B cell (primary cell): ENCODE measurements around the gene C6orf132. TPM values are rescaled to one million over a fixed set of nuclear protein-coding genes. Genes with fewer than 3 reads are reported as not detected.

ENCODE experiments used
- ATAC-seq: fragments of 200-7000 bp; cut with Tn5 transposase; one replicate; pipeline ENCODE4 v1.10.0; 2021; ENCODE audit warnings: low read depth, mild to moderate bottlenecking, moderate number of reproducible peaks, moderate library complexity
- CTCF ChIA-PET: fragments of 350-600 bp; sonication (Branson Sonifier 250); formaldehyde crosslinking; loops from one replicate; lab custom pipeline; 2021; ENCODE audit warnings: antibody characterized with exemption, inconsistent platforms; lab: Charles Lee
- POLR2A ChIA-PET: fragments of 350-600 bp; sonication (Branson Sonifier 250); formaldehyde crosslinking; loops from one replicate; lab custom pipeline; 2021; ENCODE audit warnings: antibody characterized with exemption; lab: Charles Lee
- DNase-seq: peaks from one replicate; pipeline ENCODE4 v3.0.0; 2013
- H2AFZ ChIP-seq: 2 replicates; pipeline ENCODE4 v1.6.1; 2012; ENCODE audit warnings: mild to moderate bottlenecking, low read depth, low read length; ENCODE audit not compliant: insufficient read depth, poor library complexity, severe bottlenecking
- H3K27ac ChIP-seq, 2 donors: 1 replicate in 1 of 2; 2 replicates in 1 of 2; pipeline ENCODE4 v1.5.1; 2012 to 2013; ENCODE audit warnings: low read length in 2 of 2, mild to moderate bottlenecking in 2 of 2, moderate library complexity in 1 of 2
- H3K27me3 ChIP-seq, 4 experiments: fragments of 200-600 bp in 1 of 4; sonication (generic) in 1 of 4; replicated peaks in 1 of 4; 1 replicate in 2 of 4; 2 replicates in 2 of 4; pipeline versions ENCODE4 v1.6.1 to v1.7.0; 2013 to 2016; ENCODE audit warnings: low read length in 3 of 4, mild to moderate bottlenecking in 2 of 4, mixed read lengths in 1 of 4, moderate library complexity in 1 of 4; ENCODE audit not compliant: insufficient read depth in 4 of 4, control insufficient read depth in 3 of 4; ENCODE audit errors: control extremely low read depth in 1 of 4
- H3K36me3 ChIP-seq, 2 experiments: replicated peaks in 1 of 2; 1 replicate in 1 of 2; 2 replicates in 1 of 2; pipeline versions ENCODE4 v1.6.1 to v1.7.1; 2013; ENCODE audit warnings: low read length in 1 of 2; ENCODE audit not compliant: insufficient read depth in 2 of 2, control insufficient read depth in 1 of 2; ENCODE audit errors: control extremely low read depth in 1 of 2, extremely low read depth in 1 of 2
- H3K4me1 ChIP-seq, 2 donors: fragments of 200-600 bp in 1 of 2; sonication (generic) in 1 of 2; 1 replicate in 1 of 2; 2 replicates in 1 of 2; pipeline versions ENCODE4 v1.5.1 to v1.6.1; 2013 to 2017; ENCODE audit warnings: low read length in 2 of 2; ENCODE audit not compliant: control insufficient read depth in 2 of 2, insufficient read depth in 2 of 2
- H3K4me2 ChIP-seq: replicated peaks from 2 replicates; pipeline ENCODE3; 2012; ENCODE audit warnings: mild to moderate bottlenecking, low read depth, low read length; ENCODE audit not compliant: poor library complexity, severe bottlenecking
- H3K4me3 ChIP-seq, 5 experiments: fragments of 200-600 bp in 1 of 5; sonication (generic) in 1 of 5; 1 replicate in 3 of 5; 2 replicates in 2 of 5; pipeline versions ENCODE4 v1.5.1 to v1.7.0; 2011 to 2016; ENCODE audit warnings: low read length in 4 of 5, mild to moderate bottlenecking in 4 of 5, low read depth in 2 of 5, control low read depth in 1 of 5, moderate library complexity in 1 of 5; ENCODE audit not compliant: insufficient read depth in 1 of 5; ENCODE audit errors: control extremely low read depth in 1 of 5, extremely low read depth in 1 of 5
- H3K79me2 ChIP-seq: fragments of 200-600 bp; sonication (generic); one replicate; pipeline ENCODE4 v1.6.0; 2016; ENCODE audit warnings: low read length; ENCODE audit not compliant: control insufficient read depth, insufficient read depth
- H3K9ac ChIP-seq: fragments of 200-600 bp; sonication (generic); 2 replicates; pipeline ENCODE4 v1.6.1; 2017; ENCODE audit warnings: mild to moderate bottlenecking, low read length, moderate library complexity
- H3K9me3 ChIP-seq, 3 donors: one replicate each; pipeline versions ENCODE4 v1.6.1 to v1.7.1; 2013; ENCODE audit warnings: low read length in 2 of 3; ENCODE audit not compliant: control insufficient read depth in 2 of 3, insufficient read depth in 1 of 3; ENCODE audit errors: control extremely low read depth in 1 of 3
- H4K20me1 ChIP-seq: 2 replicates; pipeline ENCODE4 v1.6.0; 2012; ENCODE audit warnings: mild to moderate bottlenecking, low read length; ENCODE audit not compliant: insufficient read depth, control insufficient read depth, poor library complexity, severe bottlenecking
- H3K27ac Mint-ChIP-seq: one replicate; pipeline ENCODE4 v1.8.0; 2021; ENCODE audit warnings: mixed read lengths
- H3K27me3 Mint-ChIP-seq: one replicate; pipeline ENCODE4 v1.8.0; 2021; ENCODE audit warnings: mixed read lengths
- H3K4me1 Mint-ChIP-seq: one replicate; pipeline ENCODE4 v1.8.0; 2021; ENCODE audit warnings: mixed read lengths
- H3K4me3 Mint-ChIP-seq: one replicate; pipeline ENCODE4 v1.8.0; 2021; ENCODE audit warnings: mixed read lengths
- H3K9me3 Mint-ChIP-seq: one replicate; pipeline ENCODE4 v1.8.0; 2022; ENCODE audit warnings: mixed read lengths; ENCODE audit not compliant: insufficient read depth
- EZH2 ChIP-seq: IDR thresholded peaks from 2 replicates; pipeline ENCODE4 v1.6.1; 2012; ENCODE audit warnings: borderline replicate concordance, low read depth, mild to moderate bottlenecking, moderate library complexity, low read length; ENCODE audit not compliant: insufficient read depth, poor library complexity, severe bottlenecking
- WGBS: methylation state at CpG from one replicate; pipeline ENCODE4 v1.1.5; 2013; ENCODE audit warnings: missing lambda C conversion rate; ENCODE audit not compliant: insufficient coverage; 5-methylcytosine and 5-hydroxymethylcytosine counted together
- intact Hi-C: fragments of 100-400 bp; cut with micrococcal nuclease; formaldehyde crosslinking; loops from one replicate; pipeline ENCODE4 v1.10.0; 2022
- polyA plus RNA-seq: library from polyadenylated mRNA; depleted of rRNA; stranded (reverse); fragments of >200 nt; gene quantifications from 2 replicates; pipeline ENCODE4 v1.2.3, GENCODE V29; 2012
- total RNA-seq, 2 donors: library from RNA; stranded (reverse); fragments of 120-200 nt in 1 of 2; gene quantifications; 1 replicate in 1 of 2; 2 replicates in 1 of 2; pipeline versions ENCODE4 v1.2.3 to v1.2.4, GENCODE V29; 2013 to 2022
- TF ChIP-seq, protein P1 (sequence below): fragments of 200-600 bp; IDR thresholded peaks from one replicate; pipeline ENCODE4 v1.8.0; 2022; ENCODE audit warnings: antibody characterized with exemption, mild to moderate bottlenecking

The C6orf132 gene
- total and polyA plus RNA-seq, 2 donors (not counting 1 experiment from before 2014, with no cell fraction given) = 0.05 TPM; not detected in 1

GRCh38 chr6:42083530-42083929, 58.9 kb downstream of the C6orf132 start:
- Mint-ChIP-seq H3K27me3 (no peaks in the 10 kb centered on the region), H3K27ac (no peak overlapping the region), H3K4me3 (no peak overlapping the region), H3K4me1 (peaks cover 5% of the 10 kb centered on the region), H3K9me3 (no peaks in the 10 kb centered on the region)
- Histone ChIP-seq H3K27me3 (no peaks in the 10 kb centered on the region), H3K9ac (no peak overlapping the region), H3K9me3 (no peaks in the 10 kb centered on the region), H3K4me3 (no peak overlapping the region), H3K4me2 (no peak overlapping the region), H3K4me1 (no peaks in the 10 kb centered on the region), H4K20me1 (no peaks in the 10 kb centered on the region), H3K27ac (no peak overlapping the region), H2AFZ (no peak overlapping the region), H3K79me2 (no peaks in the 10 kb centered on the region), H3K36me3 (peaks cover 1 to 18% of the 10 kb centered on the region in 2 experiments)
- WGBS = 96% methylated on average over 2 of the region's 5 CpGs
- ChIA-PET CTCF (interaction anchor here (0.6 to 1.2 kb wide), 3 partner anchors 21 to 578 kb away, joined by 3 to 5 read pairs (median 4); no protein-coding TSS in a partner anchor), POLR2A (interaction anchor here (0.6 kb wide), 1 partner anchor 398 kb away, joined by 10 read pairs; no protein-coding TSS in a partner anchor)
- ATAC-seq = no peak
- TF ChIP-seq, protein P1, sequence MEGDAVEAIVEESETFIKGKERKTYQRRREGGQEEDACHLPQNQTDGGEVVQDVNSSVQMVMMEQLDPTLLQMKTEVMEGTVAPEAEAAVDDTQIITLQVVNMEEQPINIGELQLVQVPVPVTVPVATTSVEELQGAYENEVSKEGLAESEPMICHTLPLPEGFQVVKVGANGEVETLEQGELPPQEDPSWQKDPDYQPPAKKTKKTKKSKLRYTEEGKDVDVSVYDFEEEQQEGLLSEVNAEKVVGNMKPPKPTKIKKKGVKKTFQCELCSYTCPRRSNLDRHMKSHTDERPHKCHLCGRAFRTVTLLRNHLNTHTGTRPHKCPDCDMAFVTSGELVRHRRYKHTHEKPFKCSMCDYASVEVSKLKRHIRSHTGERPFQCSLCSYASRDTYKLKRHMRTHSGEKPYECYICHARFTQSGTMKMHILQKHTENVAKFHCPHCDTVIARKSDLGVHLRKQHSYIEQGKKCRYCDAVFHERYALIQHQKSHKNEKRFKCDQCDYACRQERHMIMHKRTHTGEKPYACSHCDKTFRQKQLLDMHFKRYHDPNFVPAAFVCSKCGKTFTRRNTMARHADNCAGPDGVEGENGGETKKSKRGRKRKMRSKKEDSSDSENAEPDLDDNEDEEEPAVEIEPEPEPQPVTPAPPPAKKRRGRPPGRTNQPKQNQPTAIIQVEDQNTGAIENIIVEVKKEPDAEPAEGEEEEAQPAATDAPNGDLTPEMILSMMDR = no peak
- no peak for TF ChIP-seq EZH2
- DNase-seq = no peak
- intact Hi-C loops = no loop called here

DNA sequence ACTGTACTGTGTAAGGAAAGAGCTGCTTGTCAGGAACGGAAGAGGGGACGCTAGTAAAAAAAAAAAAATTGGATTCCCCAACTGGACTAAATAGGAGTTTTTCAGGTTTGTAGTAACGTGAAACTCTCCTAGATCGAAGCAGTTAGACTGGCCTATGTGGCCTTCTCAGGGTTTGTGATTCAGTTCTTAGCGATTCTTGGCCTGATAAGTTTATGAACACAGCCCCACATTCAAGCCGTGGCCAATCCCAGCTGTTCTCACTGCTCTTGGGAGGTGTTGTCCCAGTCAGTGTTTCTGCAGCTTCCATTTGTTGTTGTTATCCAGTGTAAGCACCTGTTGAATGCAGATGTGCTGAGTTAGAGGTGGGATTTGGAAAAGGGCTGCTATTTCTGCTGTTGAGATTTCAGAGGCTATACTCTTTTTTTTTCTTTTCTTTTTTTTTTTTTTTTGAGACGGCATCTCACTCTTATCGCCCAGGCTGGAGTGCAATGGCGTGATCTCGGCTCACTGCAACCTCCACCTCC, 62.4 kb downstream of the C6orf132 start:
- peaks cover 1 to 43% of the 10 kb centered on the region in 2 experiments for H3K36me3 ChIP-seq
- TF ChIP-seq, protein P1 = no peak
- no peak for TF ChIP-seq EZH2
- no peak overlapping the region for H3K4me3 Mint-ChIP-seq
- POLR2A ChIA-PET = no interaction called here
- peaks cover 5% of the 10 kb centered on the region for H3K4me1 Mint-ChIP-seq
- H3K9ac ChIP-seq = no peak overlapping the region
- H3K79me2 ChIP-seq = no peaks in the 10 kb centered on the region
- no peaks in the 10 kb centered on the region for H3K4me1 ChIP-seq
- no peak overlapping the region for H3K27ac ChIP-seq
- no peak overlapping the region for H3K4me3 ChIP-seq
- H4K20me1 ChIP-seq = no peaks in the 10 kb centered on the region
- CTCF ChIA-PET = interaction anchor here (0.5 to 0.7 kb wide), 2 partner anchors 14 to 77 kb away, joined by 3 to 7 read pairs; no protein-coding TSS in a partner anchor
- no peaks in the 10 kb centered on the region for H3K9me3 ChIP-seq
- H3K27ac Mint-ChIP-seq = no peak overlapping the region
- intact Hi-C loops = no loop called here
- no peaks in the 10 kb centered on the region for H3K27me3 Mint-ChIP-seq
- H3K9me3 Mint-ChIP-seq = no peaks in the 10 kb centered on the region
- H2AFZ ChIP-seq = no peak overlapping the region
- no peak overlapping the region for H3K4me2 ChIP-seq
- WGBS = 100% methylated on average over 6 of the region's 10 CpGs
- no peak for ATAC-seq
- H3K27me3 ChIP-seq = no peaks in the 10 kb centered on the region
- no peak for DNase-seq
